Brain microvascular endothelial cell (primary cell): Measurements from ENCODE around the gene FMNL1.

Source experiments
- DNase-seq: peaks from one replicate; pipeline ENCODE4 v3.0.0-alpha.2; 2020
- H3K27ac ChIP-seq: fragments of 250-450 bp; sonication (Bioruptor Pico); 2 replicates; pipeline ENCODE4 v1.5.1; 2020; ENCODE audit warnings: mild to moderate bottlenecking, moderate library complexity
- H3K27me3 ChIP-seq: fragments of 250-450 bp; sonication (Bioruptor Pico); replicated peaks from 2 replicates; pipeline ENCODE4 v1.5.1; 2020; ENCODE audit warnings: mild to moderate bottlenecking
- H3K36me3 ChIP-seq: fragments of 250-450 bp; sonication (Bioruptor Pico); replicated peaks from 2 replicates; pipeline ENCODE4 v1.5.1; 2020; ENCODE audit warnings: mild to moderate bottlenecking
- H3K4me3 ChIP-seq: 2 replicates; pipeline ENCODE4 v1.5.1; 2011; ENCODE audit warnings: low read depth, mild to moderate bottlenecking, control low read depth, low read length, moderate library complexity
- CTCF ChIP-seq: IDR thresholded peaks from 2 replicates; pipeline ENCODE4 v1.5.1; 2011; ENCODE audit warnings: low read depth, mild to moderate bottlenecking, moderate library complexity, low read length, control low read depth, inconsistent platforms; ENCODE audit errors: missing control alignments
- in situ Hi-C: cut with HindIII; loops from 2 replicates; pipeline ENCODE4 v1.10.0; 2017; ENCODE audit warnings: low sequenced_read_pairs, low pct_ligation_motif_present

The FMNL1 gene

GRCh38 chr17:45220079-45220478 is 1.6 kb upstream of the FMNL1 start:
- Histone ChIP-seq H3K36me3 (no peaks in the 10 kb centered on the region), H3K27ac (no peak overlapping the region), H3K4me3 (no peak overlapping the region), H3K27me3 (peaks cover 15% of the 10 kb centered on the region)
- in situ Hi-C loops = loop anchor here (25.0 kb wide), 1 partner anchor 167 kb away; no protein-coding TSS in a partner anchor
- no peak for DNase-seq
- TF ChIP-seq CTCF = no peak

- no peak for DNase-seq
- no peak for TF ChIP-seq CTCF
- Histone ChIP-seq H3K27me3 (peaks cover 15% of the 10 kb centered on the region), H3K36me3 (no peaks in the 10 kb centered on the region), H3K27ac (no peak overlapping the region), H3K4me3 (peak overlapping the region; percentile 44)
- in situ Hi-C loops = loop anchor here (25.0 kb wide), 1 partner anchor 165 kb away; no protein-coding TSS in a partner anchor
These were observed 266 bp downstream of the FMNL1 start for GRCh38 chr17:45222014-45222288.

- Histone ChIP-seq H3K27ac (no peak overlapping the region), H3K36me3 (no peaks in the 10 kb centered on the region), H3K4me3 (peak overlapping the region; percentile 44), H3K27me3 (peaks cover 15% of the 10 kb centered on the region)
- in situ Hi-C loops = loop anchor here (25.0 kb wide), 1 partner anchor 165 kb away; no protein-coding TSS in a partner anchor
- no peak for TF ChIP-seq CTCF
- no peak for DNase-seq
These were observed 757 bp downstream of the FMNL1 start for GRCh38 chr17:45222289-45222995.

- H3K27me3 ChIP-seq = peaks cover 15% of the 10 kb centered on the region
- no peak for TF ChIP-seq CTCF
- H3K36me3 ChIP-seq = no peaks in the 10 kb centered on the region
- in situ Hi-C loops = loop anchor here (25.0 kb wide), 1 partner anchor 164 kb away; no protein-coding TSS in a partner anchor
- no peak overlapping the region for H3K27ac ChIP-seq
- no peak for DNase-seq
- peak overlapping the region; percentile 44 for H3K4me3 ChIP-seq
These were observed 1.4 kb downstream of the FMNL1 start for GRCh38 chr17:45222996-45223538.

- TF ChIP-seq CTCF = no peak
- H3K27ac ChIP-seq = no peak overlapping the region
- DNase-seq = no peak
- no peak overlapping the region for H3K4me3 ChIP-seq
- peaks cover 15% of the 10 kb centered on the region for H3K27me3 ChIP-seq
- no peaks in the 10 kb centered on the region for H3K36me3 ChIP-seq
- in situ Hi-C loops = loop anchor here (25.0 kb wide), 1 partner anchor 163 kb away; no protein-coding TSS in a partner anchor
These were observed 2.1 kb downstream of the FMNL1 start for GRCh38 chr17:45223539-45224528.
